Measurements from ENCODE around the gene PCDHA6. TPM values are rescaled to one million over a fixed set of nuclear protein-coding genes. Genes with fewer than 3 reads are reported as not detected.

The PCDHA6 gene
- total and polyA plus RNA-seq, 2 experiments from 2014 or later, result 2.1 to 5.2 TPM

- Histone ChIP-seq H3K27ac (ENCODE audit: low read depth) (no peak within 1 kb of the TSS), H4K20me1 (replicated peaks; ENCODE audit: insufficient read depth) (no peaks in the 10 kb centered on the region), H3K36me3 (ENCODE audit: insufficient read depth) (no peaks in the 10 kb centered on the region), H3K79me2 (replicated peaks; ENCODE audit: insufficient read depth) (no peaks in the 10 kb centered on the region), H3K9me2 (ENCODE audit: insufficient read depth) (no peaks in the 10 kb centered on the region), H3F3A (replicated peaks; ENCODE audit: low read depth) (no peaks in the 10 kb centered on the region), H3K4me1 (ENCODE audit: insufficient read depth) (0 out of 2 replicates have a peak, but pooled peaks cover 3% of the 10 kb centered on the region), H2AFZ (peak within 1 kb of the TSS; percentile 90), H3K4me2 (peak within 1 kb of the TSS; percentile 79), H3K27me3 (ENCODE audit: insufficient read depth) (no peaks in the 10 kb centered on the region), H3K4me3 (peak within 1 kb of the TSS; percentile 72)
- H3K27me3 Mint-ChIP-seq (ENCODE audit: insufficient read depth, low read depth, poor library complexity), result no peaks in the 10 kb centered on the region
- H3K27ac Mint-ChIP-seq, result peak within 1 kb of the TSS; percentile 80
- H3K4me1 Mint-ChIP-seq, result peaks cover 7% of the 10 kb centered on the region
- peaks cover 37% of the 10 kb centered on the region for H3K36me3 Mint-ChIP-seq (ENCODE audit: low read depth)
- peak; percentile 88 for DNase-seq (ENCODE audit: low spot score)
- TF ChIP-seq ETS1 (IDR thresholded peaks at IDR 0.05), result no peak
- no peak for TF ChIP-seq NANOG (IDR thresholded peaks at IDR 0.05; ENCODE audit: borderline replicate concordance)
- TF ChIP-seq EZH2phosphoT487 (IDR thresholded peaks at IDR 0.05; ENCODE audit: unreplicated experiment), result no peak
- TF ChIP-seq STAT1 (IDR thresholded peaks at IDR 0.05; ENCODE audit: unreplicated experiment), result no peak
- TF ChIP-seq ZNF331 (CRISPR knock-in tag; IDR thresholded peaks at IDR 0.05; ENCODE audit: low read depth), result no peak
- no peak for TF ChIP-seq JUNB (IDR thresholded peaks at IDR 0.05; ENCODE audit: unreplicated experiment)
- TF ChIP-seq EZH2 (IDR thresholded peaks at IDR 0.05; ENCODE audit: low read depth, unreplicated experiment), result no peak
- no peak for TF ChIP-seq ZNF462 (CRISPR knock-in tag; IDR thresholded peaks at IDR 0.05)
- peak; percentile 42; the same call in 1 of the 2 replicates for TF ChIP-seq POLR2AphosphoS5 (IDR thresholded peaks at IDR 0.05; ENCODE audit: low read depth)
- TF ChIP-seq, protein P1, sequence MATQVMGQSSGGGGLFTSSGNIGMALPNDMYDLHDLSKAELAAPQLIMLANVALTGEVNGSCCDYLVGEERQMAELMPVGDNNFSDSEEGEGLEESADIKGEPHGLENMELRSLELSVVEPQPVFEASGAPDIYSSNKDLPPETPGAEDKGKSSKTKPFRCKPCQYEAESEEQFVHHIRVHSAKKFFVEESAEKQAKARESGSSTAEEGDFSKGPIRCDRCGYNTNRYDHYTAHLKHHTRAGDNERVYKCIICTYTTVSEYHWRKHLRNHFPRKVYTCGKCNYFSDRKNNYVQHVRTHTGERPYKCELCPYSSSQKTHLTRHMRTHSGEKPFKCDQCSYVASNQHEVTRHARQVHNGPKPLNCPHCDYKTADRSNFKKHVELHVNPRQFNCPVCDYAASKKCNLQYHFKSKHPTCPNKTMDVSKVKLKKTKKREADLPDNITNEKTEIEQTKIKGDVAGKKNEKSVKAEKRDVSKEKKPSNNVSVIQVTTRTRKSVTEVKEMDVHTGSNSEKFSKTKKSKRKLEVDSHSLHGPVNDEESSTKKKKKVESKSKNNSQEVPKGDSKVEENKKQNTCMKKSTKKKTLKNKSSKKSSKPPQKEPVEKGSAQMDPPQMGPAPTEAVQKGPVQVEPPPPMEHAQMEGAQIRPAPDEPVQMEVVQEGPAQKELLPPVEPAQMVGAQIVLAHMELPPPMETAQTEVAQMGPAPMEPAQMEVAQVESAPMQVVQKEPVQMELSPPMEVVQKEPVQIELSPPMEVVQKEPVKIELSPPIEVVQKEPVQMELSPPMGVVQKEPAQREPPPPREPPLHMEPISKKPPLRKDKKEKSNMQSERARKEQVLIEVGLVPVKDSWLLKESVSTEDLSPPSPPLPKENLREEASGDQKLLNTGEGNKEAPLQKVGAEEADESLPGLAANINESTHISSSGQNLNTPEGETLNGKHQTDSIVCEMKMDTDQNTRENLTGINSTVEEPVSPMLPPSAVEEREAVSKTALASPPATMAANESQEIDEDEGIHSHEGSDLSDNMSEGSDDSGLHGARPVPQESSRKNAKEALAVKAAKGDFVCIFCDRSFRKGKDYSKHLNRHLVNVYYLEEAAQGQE (IDR thresholded peaks at IDR 0.05; ENCODE audit: unreplicated experiment), result no peak
- TF ChIP-seq ZNF114 (CRISPR knock-in tag; IDR thresholded peaks at IDR 0.05), result no peak
- TF ChIP-seq, protein P2, sequence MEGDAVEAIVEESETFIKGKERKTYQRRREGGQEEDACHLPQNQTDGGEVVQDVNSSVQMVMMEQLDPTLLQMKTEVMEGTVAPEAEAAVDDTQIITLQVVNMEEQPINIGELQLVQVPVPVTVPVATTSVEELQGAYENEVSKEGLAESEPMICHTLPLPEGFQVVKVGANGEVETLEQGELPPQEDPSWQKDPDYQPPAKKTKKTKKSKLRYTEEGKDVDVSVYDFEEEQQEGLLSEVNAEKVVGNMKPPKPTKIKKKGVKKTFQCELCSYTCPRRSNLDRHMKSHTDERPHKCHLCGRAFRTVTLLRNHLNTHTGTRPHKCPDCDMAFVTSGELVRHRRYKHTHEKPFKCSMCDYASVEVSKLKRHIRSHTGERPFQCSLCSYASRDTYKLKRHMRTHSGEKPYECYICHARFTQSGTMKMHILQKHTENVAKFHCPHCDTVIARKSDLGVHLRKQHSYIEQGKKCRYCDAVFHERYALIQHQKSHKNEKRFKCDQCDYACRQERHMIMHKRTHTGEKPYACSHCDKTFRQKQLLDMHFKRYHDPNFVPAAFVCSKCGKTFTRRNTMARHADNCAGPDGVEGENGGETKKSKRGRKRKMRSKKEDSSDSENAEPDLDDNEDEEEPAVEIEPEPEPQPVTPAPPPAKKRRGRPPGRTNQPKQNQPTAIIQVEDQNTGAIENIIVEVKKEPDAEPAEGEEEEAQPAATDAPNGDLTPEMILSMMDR (conservative IDR thresholded peaks at IDR 0.05; ENCODE audit: low read depth in 2 of 2), result peak; percentile 83 to 84
- no peak for TF ChIP-seq CREB1 (CRISPR knock-in tag; IDR thresholded peaks at IDR 0.05; ENCODE audit: low read depth)
- peak within 1 kb of the TSS; percentile 93 for H3K4me3 Mint-ChIP-seq
- H3K9me3 Mint-ChIP-seq, result peaks cover 15% of the 10 kb centered on the region
- peak; percentile 95 for ATAC-seq
Measured at GRCh38 chr5:140806834-140807775, 20.7 kb upstream of the PCDHA6 start, which contains the start of gene PCDHA4. TSS of gene PCDHA4 (plus strand) at chr5:140807068.

Measured in GM23338 (cell line).